Lower lobe of right lung (tissue), 2 donors: ENCODE data around the gene CLIP4. TPM values are rescaled to one million over a fixed set of nuclear protein-coding genes. Genes with fewer than 3 reads are reported as not detected.
A peak's percentile ranks its signal among the peaks of the same experiment; 100 is the strongest.

Experiments
- ATAC-seq, 2 donors: fragments of 200-7000 bp; cut with Tn5 transposase; one replicate each; pipeline ENCODE4 v1.9.1; 2020 to 2022; ENCODE audit warnings: mild to moderate bottlenecking in 2 of 2, moderate library complexity in 2 of 2
- DNase-seq: peaks from one replicate; pipeline ENCODE4 v3.0.0-alpha.2; 2020
- H3K27ac ChIP-seq: fragments of 200-600 bp; one replicate; pipeline ENCODE4 v1.8.0; 2022
- H3K27me3 ChIP-seq: fragments of 200-600 bp; one replicate; pipeline ENCODE4 v1.8.0; 2022; ENCODE audit warnings: low read depth
- H3K36me3 ChIP-seq: fragments of 200-600 bp; one replicate; pipeline ENCODE4 v1.8.0; 2022; ENCODE audit warnings: mild to moderate bottlenecking
- H3K4me1 ChIP-seq: fragments of 200-600 bp; one replicate; pipeline ENCODE4 v1.8.0; 2022
- H3K4me3 ChIP-seq: fragments of 200-600 bp; one replicate; pipeline ENCODE4 v1.8.0; 2022; ENCODE audit warnings: mild to moderate bottlenecking
- H3K9me3 ChIP-seq: fragments of 200-600 bp; one replicate; pipeline ENCODE4 v1.8.0; 2022
- CTCF ChIP-seq: fragments of 200-600 bp; IDR thresholded peaks from one replicate; pipeline ENCODE4 v1.8.0; 2022; ENCODE audit warnings: antibody characterized with exemption, mild to moderate bottlenecking
- intact Hi-C: fragments of 100-400 bp; cut with DNase I; formaldehyde crosslinking; loops from one replicate; pipeline ENCODE4 v1.11.0; 2022
- total RNA-seq: library from RNA; stranded (reverse); fragmentation: NEBNext Ultra II Directional; extraction: Animal tissue kit (Norgen Biotek cat#: 25700); gene quantifications from one replicate; pipeline ENCODE4 v1.2.1, GENCODE V29; 2021
- donor health status: DM: no; HTN: yes; CAD: no; lungs with severe emphysema.

The CLIP4 gene
- total RNA-seq, 1 donor from 2014 or later, result 64.6 TPM

- Histone ChIP-seq H3K4me3 (no peak overlapping the region), H3K9me3 (no peaks in the 10 kb centered on the region), H3K27me3 (no peaks in the 10 kb centered on the region), H3K27ac (no peak overlapping the region), H3K36me3 (no peaks in the 10 kb centered on the region), H3K4me1 (no peaks in the 10 kb centered on the region)
- DNase-seq (no peak), ATAC-seq (no peak)
- intact Hi-C loops, result no loop called here
- no peak for TF ChIP-seq CTCF
Observed at GRCh38 chr2:29213888-29214291, 98.7 kb downstream of the CLIP4 start.

GRCh38 chr2:29215073-29215472, 99.9 kb downstream of the CLIP4 start:
- ATAC-seq (no peak), DNase-seq (no peak)
- no peaks in the 10 kb centered on the region for H3K27me3 ChIP-seq
- intact Hi-C loops, result no loop called here
- TF ChIP-seq CTCF, result no peak
- H3K4me1 ChIP-seq, result no peaks in the 10 kb centered on the region
- no peaks in the 10 kb centered on the region for H3K9me3 ChIP-seq
- H3K36me3 ChIP-seq, result no peaks in the 10 kb centered on the region
- H3K4me3 ChIP-seq, result no peak overlapping the region
- H3K27ac ChIP-seq, result no peak overlapping the region

- H3K9me3 ChIP-seq, result no peaks in the 10 kb centered on the region
- no peaks in the 10 kb centered on the region for H3K27me3 ChIP-seq
- no peak overlapping the region for H3K4me3 ChIP-seq
- DNase-seq (no peak), ATAC-seq (peak in 1 of 2 donors; percentile 6)
- intact Hi-C loops, result no loop called here
- no peak for TF ChIP-seq CTCF
- H3K36me3 ChIP-seq, result no peaks in the 10 kb centered on the region
- no peaks in the 10 kb centered on the region for H3K4me1 ChIP-seq
- H3K27ac ChIP-seq, result no peak overlapping the region
Observed at GRCh38 chr2:29215739-29216608, 100.8 kb downstream of the CLIP4 start.

GRCh38 chr2:29216609-29216909, 101.3 kb downstream of the CLIP4 start:
- no peaks in the 10 kb centered on the region for H3K4me1 ChIP-seq
- intact Hi-C loops, result no loop called here
- H3K4me3 ChIP-seq, result no peak overlapping the region
- DNase-seq (no peak), ATAC-seq (no peak)
- H3K9me3 ChIP-seq, result no peaks in the 10 kb centered on the region
- H3K36me3 ChIP-seq, result no peaks in the 10 kb centered on the region
- no peak for TF ChIP-seq CTCF
- no peak overlapping the region for H3K27ac ChIP-seq
- no peaks in the 10 kb centered on the region for H3K27me3 ChIP-seq

GRCh38 chr2:29218071-29218470, 102.9 kb downstream of the CLIP4 start:
- no peaks in the 10 kb centered on the region for H3K4me1 ChIP-seq
- no peaks in the 10 kb centered on the region for H3K9me3 ChIP-seq
- no peak overlapping the region for H3K27ac ChIP-seq
- intact Hi-C loops, result no loop called here
- ATAC-seq (no peak), DNase-seq (no peak)
- H3K4me3 ChIP-seq, result no peak overlapping the region
- no peaks in the 10 kb centered on the region for H3K27me3 ChIP-seq
- TF ChIP-seq CTCF, result no peak
- no peaks in the 10 kb centered on the region for H3K36me3 ChIP-seq
